Parathyroid adenoma (tissue), 2 donors: Measurements from ENCODE around the gene MED23.
"Not testable (repeated sequence)": the region's sequence is repeated elsewhere in the genome, so short reads cannot be mapped to it uniquely, and the experiment has no call there.

ENCODE experiments used
- H2AFZ ChIP-seq: fragments of 300-600 bp; sonication (generic); one replicate; pipeline ENCODE4 v1.7.0; 2017; ENCODE audit warnings: antibody characterized with exemption, mild to moderate bottlenecking
- H3K27ac ChIP-seq: fragments of 300-600 bp; sonication (generic); one replicate; pipeline ENCODE4 v1.7.0; 2017
- H3K27me3 ChIP-seq: fragments of 300-600 bp; sonication (generic); one replicate; pipeline ENCODE4 v1.7.0; 2017; ENCODE audit warnings: low read length; ENCODE audit not compliant: control insufficient read depth, insufficient read depth
- H3K36me3 ChIP-seq: fragments of 300-600 bp; sonication (generic); one replicate; pipeline ENCODE4 v1.7.0; 2017; ENCODE audit warnings: low read length; ENCODE audit not compliant: control insufficient read depth, insufficient read depth
- H3K4me1 ChIP-seq: fragments of 300-600 bp; sonication (generic); one replicate; pipeline ENCODE4 v1.7.0; 2017; ENCODE audit warnings: control low read depth
- H3K4me2 ChIP-seq: fragments of 300-600 bp; sonication (generic); one replicate; pipeline ENCODE4 v1.7.0; 2017; ENCODE audit warnings: low read length
- H3K4me3 ChIP-seq: fragments of 300-600 bp; sonication (generic); one replicate; pipeline ENCODE4 v1.7.0; 2017; ENCODE audit warnings: low read depth, low read length
- H3K79me2 ChIP-seq: fragments of 300-600 bp; sonication (generic); one replicate; pipeline ENCODE4 v1.7.0; 2017; ENCODE audit warnings: control low read depth
- H3K9ac ChIP-seq: fragments of 300-600 bp; sonication (generic); one replicate; pipeline ENCODE4 v1.7.0; 2017; ENCODE audit warnings: mild to moderate bottlenecking
- H3K9me3 ChIP-seq: fragments of 300-600 bp; sonication (generic); one replicate; pipeline ENCODE4 v1.7.0; 2017; ENCODE audit warnings: low read length; ENCODE audit not compliant: control insufficient read depth
- TF ChIP-seq, protein P1 (sequence below): fragments of 300-600 bp; sonication (generic); IDR thresholded peaks from one replicate; pipeline ENCODE4 v1.7.0; 2017; ENCODE audit warnings: antibody characterized with exemption, mild to moderate bottlenecking
- donor health status: primary hyperparathyroidism.

Gene MED23

DNA sequence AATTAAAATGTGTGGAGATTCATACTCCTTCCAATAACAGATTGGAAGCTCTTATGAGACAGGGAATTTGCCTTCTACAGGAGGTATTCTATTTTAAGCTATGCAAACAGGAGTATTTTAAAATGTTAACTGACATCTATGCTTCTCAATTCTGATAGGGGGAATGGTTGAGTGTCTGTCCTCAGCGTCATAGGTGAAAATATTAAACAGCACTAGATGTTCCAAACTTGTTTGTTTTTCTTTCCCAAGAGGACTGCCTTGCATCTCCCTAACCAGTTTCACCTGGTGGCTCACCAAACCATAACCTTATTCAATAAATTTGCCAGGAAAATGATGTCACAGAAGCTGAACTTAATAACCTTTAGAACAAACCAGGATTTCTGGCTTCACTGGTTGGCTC lies 79.6 kb downstream of the MED23 start:
- no peak overlapping the region for H3K27ac ChIP-seq
- no peak overlapping the region for H3K4me2 ChIP-seq
- H3K36me3 ChIP-seq, result no peaks in the 10 kb centered on the region
- H3K79me2 ChIP-seq, result no peaks in the 10 kb centered on the region
- no peaks in the 10 kb centered on the region for H3K9me3 ChIP-seq
- H2AFZ ChIP-seq, result no peak overlapping the region
- H3K4me3 ChIP-seq, result no peak overlapping the region
- H3K4me1 ChIP-seq, result no peaks in the 10 kb centered on the region
- TF ChIP-seq, protein P1, sequence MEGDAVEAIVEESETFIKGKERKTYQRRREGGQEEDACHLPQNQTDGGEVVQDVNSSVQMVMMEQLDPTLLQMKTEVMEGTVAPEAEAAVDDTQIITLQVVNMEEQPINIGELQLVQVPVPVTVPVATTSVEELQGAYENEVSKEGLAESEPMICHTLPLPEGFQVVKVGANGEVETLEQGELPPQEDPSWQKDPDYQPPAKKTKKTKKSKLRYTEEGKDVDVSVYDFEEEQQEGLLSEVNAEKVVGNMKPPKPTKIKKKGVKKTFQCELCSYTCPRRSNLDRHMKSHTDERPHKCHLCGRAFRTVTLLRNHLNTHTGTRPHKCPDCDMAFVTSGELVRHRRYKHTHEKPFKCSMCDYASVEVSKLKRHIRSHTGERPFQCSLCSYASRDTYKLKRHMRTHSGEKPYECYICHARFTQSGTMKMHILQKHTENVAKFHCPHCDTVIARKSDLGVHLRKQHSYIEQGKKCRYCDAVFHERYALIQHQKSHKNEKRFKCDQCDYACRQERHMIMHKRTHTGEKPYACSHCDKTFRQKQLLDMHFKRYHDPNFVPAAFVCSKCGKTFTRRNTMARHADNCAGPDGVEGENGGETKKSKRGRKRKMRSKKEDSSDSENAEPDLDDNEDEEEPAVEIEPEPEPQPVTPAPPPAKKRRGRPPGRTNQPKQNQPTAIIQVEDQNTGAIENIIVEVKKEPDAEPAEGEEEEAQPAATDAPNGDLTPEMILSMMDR, result no peak
- H3K27me3 ChIP-seq, result no peaks in the 10 kb centered on the region
- no peak overlapping the region for H3K9ac ChIP-seq

DNA sequence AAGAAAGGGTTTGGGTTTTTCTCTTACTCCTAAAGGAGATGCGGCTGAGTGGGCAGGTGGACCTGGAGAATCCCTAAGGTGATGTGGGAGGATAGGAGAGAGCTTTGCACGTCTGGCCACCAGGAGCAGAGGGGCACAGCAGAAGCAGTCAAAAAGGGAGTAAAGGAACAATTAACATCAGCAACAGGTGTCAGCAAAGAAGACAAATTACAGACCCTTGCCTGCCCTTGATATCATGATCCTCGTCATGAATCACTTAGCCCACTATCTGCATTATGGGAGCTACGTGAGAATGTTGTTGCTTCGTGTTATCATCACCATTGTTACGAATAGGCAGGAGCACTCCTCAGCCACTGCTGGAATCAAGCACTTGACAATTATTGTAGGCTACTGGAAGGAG lies 80.6 kb downstream of the MED23 start:
- H3K36me3 ChIP-seq, result no peaks in the 10 kb centered on the region
- H3K4me2 ChIP-seq, result no peak overlapping the region
- H3K9ac ChIP-seq, result no peak overlapping the region
- no peaks in the 10 kb centered on the region for H3K27me3 ChIP-seq
- TF ChIP-seq, protein P1, result no peak
- H3K4me1 ChIP-seq, result no peaks in the 10 kb centered on the region
- no peaks in the 10 kb centered on the region for H3K9me3 ChIP-seq
- no peaks in the 10 kb centered on the region for H3K79me2 ChIP-seq
- no peak overlapping the region for H3K4me3 ChIP-seq
- H3K27ac ChIP-seq, result no peak overlapping the region
- no peak overlapping the region for H2AFZ ChIP-seq

DNA sequence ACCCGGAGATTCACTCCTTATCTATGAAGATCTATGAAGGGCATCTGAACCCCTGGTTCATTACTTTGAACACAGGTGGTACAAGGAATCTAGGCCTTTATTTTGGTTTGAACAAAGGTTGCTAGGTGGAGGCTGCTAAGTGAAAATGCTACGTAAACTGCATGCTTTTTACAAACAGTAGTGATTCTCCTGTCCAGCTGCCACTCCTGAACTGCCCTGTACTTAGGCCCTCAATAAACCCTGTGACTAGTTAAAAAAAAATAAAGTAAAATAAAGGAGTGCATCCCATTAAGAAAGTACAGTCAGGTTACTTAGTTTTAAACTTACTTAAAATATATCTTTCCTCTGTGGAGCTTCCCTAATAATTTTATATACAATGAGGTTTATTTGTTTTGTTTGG lies 82.7 kb downstream of the MED23 start:
- Histone ChIP-seq H3K79me2 (no peaks in the 10 kb centered on the region), H3K4me3 (no peak overlapping the region), H3K4me2 (no peak overlapping the region), H3K4me1 (no peaks in the 10 kb centered on the region), H3K9me3 (no peaks in the 10 kb centered on the region), H3K9ac (no peak overlapping the region), H2AFZ (no peak overlapping the region), H3K27me3 (no peaks in the 10 kb centered on the region), H3K27ac (no peak overlapping the region), H3K36me3 (no peaks in the 10 kb centered on the region)
- TF ChIP-seq, protein P1, result no peak

DNA sequence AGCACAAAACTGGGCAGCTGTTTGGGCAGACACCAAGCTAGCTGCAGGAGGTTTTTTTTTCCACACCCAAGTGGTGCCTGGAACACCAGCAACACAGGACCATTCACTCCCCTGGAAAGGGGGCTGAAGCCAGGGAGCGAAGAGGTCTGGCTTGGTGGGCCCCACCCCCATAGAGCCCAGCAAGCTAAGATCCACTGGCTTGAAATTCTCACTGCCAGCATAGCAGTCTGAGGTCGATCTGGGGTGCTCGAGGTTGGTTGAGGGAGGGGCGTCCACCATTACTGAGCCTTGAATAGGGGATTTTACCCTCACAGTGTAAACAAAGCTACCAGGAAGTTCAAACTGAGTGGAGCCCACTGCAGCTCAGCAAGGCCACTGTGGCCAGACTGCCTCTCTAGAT lies 89.4 kb downstream of the MED23 start:
- H3K9me3 ChIP-seq, H3K79me2 ChIP-seq, H3K4me1 ChIP-seq, H3K4me3 ChIP-seq, H3K36me3 ChIP-seq, H3K4me2 ChIP-seq, H3K27me3 ChIP-seq, H3K27ac ChIP-seq, H3K9ac ChIP-seq, H2AFZ ChIP-seq: not testable (repeated sequence)

DNA sequence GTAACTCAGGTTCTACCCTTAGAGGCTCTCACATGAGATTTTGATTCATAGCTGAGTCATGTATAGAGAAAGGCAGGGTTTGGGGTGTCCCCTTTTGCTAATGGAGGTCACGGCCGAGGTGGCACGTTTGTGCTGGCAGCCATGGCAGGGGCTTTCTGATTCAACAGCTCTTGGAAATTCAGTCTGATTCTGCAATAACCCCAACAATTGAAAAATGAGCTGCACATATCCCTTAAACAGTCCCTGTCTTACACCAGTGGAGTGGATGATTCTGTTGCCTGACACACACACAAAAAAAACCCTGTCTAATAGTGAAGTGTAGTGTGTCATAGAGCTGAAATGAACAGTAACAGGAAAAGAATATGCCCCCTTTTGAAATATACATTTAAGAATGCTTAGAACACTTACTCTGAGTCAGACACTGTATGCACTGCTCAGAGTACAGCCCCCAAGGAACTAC lies 95.4 kb downstream of the MED23 start:
- no peaks in the 10 kb centered on the region for H3K36me3 ChIP-seq
- no peaks in the 10 kb centered on the region for H3K9me3 ChIP-seq
- TF ChIP-seq, protein P1, result no peak
- no peak overlapping the region for H3K4me3 ChIP-seq
- H3K79me2 ChIP-seq, result no peaks in the 10 kb centered on the region
- no peak overlapping the region for H3K9ac ChIP-seq
- H3K4me1 ChIP-seq, result no peaks in the 10 kb centered on the region
- H3K27me3 ChIP-seq, result no peaks in the 10 kb centered on the region
- no peak overlapping the region for H2AFZ ChIP-seq
- H3K27ac ChIP-seq, result no peak overlapping the region
- H3K4me2 ChIP-seq, result no peak overlapping the region

DNA sequence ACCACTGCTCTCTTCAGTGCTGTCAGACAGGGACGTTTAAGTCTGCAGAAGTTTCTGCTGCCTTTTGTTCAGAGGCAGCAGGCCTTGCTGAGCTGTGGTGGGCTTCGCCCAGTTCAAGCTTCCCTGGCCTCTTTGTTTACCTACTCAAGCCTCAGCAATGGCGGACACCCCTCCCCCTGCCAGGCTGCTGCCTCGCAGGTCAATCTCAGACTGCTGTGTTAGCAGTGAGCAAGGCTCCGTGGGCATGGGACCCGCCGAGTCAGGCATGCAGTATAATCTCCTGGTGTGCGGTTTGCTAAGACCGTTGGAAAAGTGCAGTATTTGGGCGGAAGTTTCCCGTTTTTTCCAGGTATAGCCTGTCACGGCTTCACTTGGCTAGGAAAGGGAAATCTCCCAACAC lies 96.4 kb downstream of the MED23 start:
- H3K4me2 ChIP-seq, H3K27ac ChIP-seq, H3K27me3 ChIP-seq, H3K9ac ChIP-seq, H3K9me3 ChIP-seq, H3K79me2 ChIP-seq, H3K4me1 ChIP-seq, H2AFZ ChIP-seq, H3K36me3 ChIP-seq, H3K4me3 ChIP-seq: not testable (repeated sequence)

DNA sequence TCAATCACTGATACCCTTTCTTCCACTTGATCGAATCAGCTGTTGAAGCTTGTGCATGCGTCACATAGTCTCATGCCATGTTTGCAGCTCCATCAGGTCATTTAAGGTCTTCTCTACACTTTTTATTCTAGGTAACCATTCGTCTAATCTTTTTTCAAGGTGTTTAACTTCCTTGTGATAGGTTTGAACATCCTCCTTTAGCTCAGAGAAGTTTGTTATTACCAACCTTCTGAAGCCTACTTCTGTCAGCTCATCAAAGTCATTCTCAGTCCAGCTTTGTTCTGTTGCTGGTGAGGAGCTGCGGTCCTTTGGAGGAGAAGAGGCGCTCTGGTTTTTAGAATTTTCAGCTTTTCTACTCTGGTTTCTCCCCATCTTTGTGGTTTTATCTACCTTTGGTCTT lies 97.1 kb downstream of the MED23 start:
- H3K36me3 ChIP-seq, H3K4me2 ChIP-seq, H2AFZ ChIP-seq, H3K4me3 ChIP-seq, H3K79me2 ChIP-seq, H3K9ac ChIP-seq, H3K27ac ChIP-seq, H3K27me3 ChIP-seq, H3K9me3 ChIP-seq, H3K4me1 ChIP-seq: not testable (repeated sequence)
